Neural progenitor cell (in vitro differentiated cells): Measurements from ENCODE around the gene LCAT. TPM values are rescaled to one million over a fixed set of nuclear protein-coding genes. Genes with fewer than 3 reads are reported as not detected.
A peak's percentile ranks its signal among the peaks of the same experiment; 100 is the strongest.

ENCODE experiments used
- DNase-seq: peaks from one replicate; pipeline ENCODE4 v3.0.0-alpha.2; 2016; ENCODE audit warnings: low spot score
- H2AFZ ChIP-seq: fragments of 200-600 bp; sonication (generic); replicated peaks from 2 replicates; pipeline ENCODE4 v1.6.1; 2016; ENCODE audit warnings: antibody characterized with exemption
- H3F3A ChIP-seq: fragments of 200-600 bp; sonication (generic); 2 replicates; pipeline ENCODE4 v1.6.1; 2016; ENCODE audit warnings: antibody characterized with exemption, low read depth
- H3K27ac ChIP-seq: fragments of 200-600 bp; sonication (generic); 2 replicates; pipeline ENCODE4 v1.5.1; 2016; ENCODE audit warnings: mild to moderate bottlenecking
- H3K27me3 ChIP-seq: fragments of 200-600 bp; sonication (generic); 2 replicates; pipeline ENCODE4 v1.6.1; 2016; ENCODE audit warnings: mild to moderate bottlenecking, moderate library complexity
- H3K36me3 ChIP-seq: fragments of 200-600 bp; sonication (generic); 2 replicates; pipeline ENCODE4 v1.5.1; 2016
- H3K4me1 ChIP-seq: fragments of 200-600 bp; sonication (generic); 2 replicates; pipeline ENCODE4 v1.6.1; 2016; ENCODE audit warnings: mixed run types
- H3K4me2 ChIP-seq: fragments of 200-600 bp; sonication (generic); 2 replicates; pipeline ENCODE4 v1.6.1; 2016
- H3K4me3 ChIP-seq: fragments of 200-600 bp; sonication (generic); 2 replicates; pipeline ENCODE4 v1.5.1; 2016
- H3K79me2 ChIP-seq: fragments of 200-600 bp; sonication (generic); 2 replicates; pipeline ENCODE4 v1.6.1; 2016; ENCODE audit warnings: low read depth
- H3K9ac ChIP-seq: fragments of 200-600 bp; sonication (generic); 2 replicates; pipeline ENCODE4 v1.6.1; 2016
- H3K9me3 ChIP-seq: fragments of 200-600 bp; sonication (generic); 2 replicates; pipeline ENCODE4 v1.5.1; 2016; ENCODE audit warnings: low read depth
- H4K20me1 ChIP-seq: fragments of 200-600 bp; sonication (generic); 2 replicates; pipeline ENCODE4 v1.6.1; 2016; ENCODE audit warnings: low read depth
- H3K27ac Mint-ChIP-seq: 3 replicates; pipeline ENCODE4 v1.8.0; 2021; ENCODE audit warnings: mixed read lengths
- H3K27me3 Mint-ChIP-seq: 2 replicates; pipeline ENCODE4 v1.8.0; 2022; ENCODE audit warnings: low read depth, mild to moderate bottlenecking, inconsistent platforms, moderate library complexity, mixed read lengths; ENCODE audit not compliant: insufficient read depth
- H3K36me3 Mint-ChIP-seq: 3 replicates; pipeline ENCODE4 v1.8.0; 2021; ENCODE audit warnings: mixed read lengths
- H3K4me1 Mint-ChIP-seq: 3 replicates; pipeline ENCODE4 v1.8.0; 2021; ENCODE audit warnings: mixed read lengths
- H3K4me3 Mint-ChIP-seq: 3 replicates; pipeline ENCODE4 v1.8.0; 2021; ENCODE audit warnings: mild to moderate bottlenecking, moderate library complexity, mixed read lengths
- H3K9me3 Mint-ChIP-seq: 3 replicates; pipeline ENCODE4 v1.8.0; 2020; ENCODE audit warnings: mixed read lengths
- EZH2 ChIP-seq: fragments of 200-600 bp; sonication (generic); IDR thresholded peaks from 2 replicates; pipeline ENCODE4 v1.6.1; 2017; ENCODE audit warnings: antibody characterized with exemption, mild to moderate bottlenecking, moderate library complexity
- EZH2phosphoT487 ChIP-seq: fragments of 200-600 bp; sonication (generic); IDR thresholded peaks from 2 replicates; pipeline ENCODE4 v1.6.1; 2017; ENCODE audit warnings: antibody characterized with exemption
- total RNA-seq: library from RNA; depleted of rRNA; stranded (reverse); fragments of >200 nt; gene quantifications from 2 replicates; pipeline ENCODE4 v1.2.3, GENCODE V29; 2015; ENCODE audit warnings: low replicate concordance
- TF ChIP-seq, protein P1 (sequence below): fragments of 200-600 bp; sonication (generic); IDR thresholded peaks from 2 replicates; pipeline ENCODE4 v1.5.1; 2017; ENCODE audit warnings: antibody characterized with exemption, mild to moderate bottlenecking

Gene LCAT
- total RNA-seq, 1 donor from 2014 or later = 1.5 TPM

DNA sequence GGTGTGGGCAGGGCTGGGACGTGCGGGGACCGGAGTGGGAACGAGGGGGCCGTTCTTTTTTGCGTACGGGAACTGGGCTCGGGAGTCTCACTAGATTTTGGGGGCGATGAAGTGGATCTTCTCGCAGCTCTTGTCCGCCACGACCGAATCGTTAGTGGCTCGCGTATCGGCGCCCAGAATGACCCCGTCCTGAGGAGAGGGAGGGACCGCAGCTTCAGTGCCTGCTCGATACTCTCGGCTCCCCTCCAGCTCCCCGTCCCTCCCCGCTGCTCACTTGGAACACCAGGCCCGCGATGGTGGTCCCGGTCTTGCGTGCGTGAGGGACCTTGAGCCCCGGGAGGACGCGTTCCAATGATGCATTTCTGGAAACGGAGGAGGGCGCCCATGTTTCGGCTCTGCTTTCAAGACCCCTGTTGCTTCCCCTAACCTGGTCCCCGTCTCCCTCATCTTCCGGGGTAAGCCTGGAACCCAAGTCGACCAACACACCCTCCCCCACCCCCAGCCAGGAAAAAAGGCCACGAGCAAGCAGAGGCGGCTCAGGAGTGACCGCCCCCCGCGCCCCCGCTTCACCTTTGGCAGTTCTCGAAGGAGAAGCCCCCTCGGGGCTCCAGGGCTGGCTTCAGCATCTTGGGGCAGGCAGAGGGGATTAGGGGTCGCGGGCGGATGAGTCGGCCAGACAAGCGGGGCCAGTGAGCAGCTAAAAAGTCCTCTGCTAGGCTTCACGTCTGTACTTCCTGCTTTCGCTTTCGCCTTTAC lies 7.6 kb downstream of the LCAT start, which contains the start of gene PSMB10:
PSMB10 (minus strand) TSS at position 727 of the 756 bp plus-strand sequence; CDS start at position 626, 101 bp downstream.
- DNase-seq = peak; percentile 64
- Mint-ChIP-seq H3K36me3 (peaks cover 2% of the 10 kb centered on the region), H3K4me3 (peak within 1 kb of the TSS; percentile 100), H3K9me3 (no peaks in the 10 kb centered on the region), H3K4me1 (peaks cover 21% of the 10 kb centered on the region), H3K27ac (peak within 1 kb of the TSS; percentile 98), H3K27me3 (peaks cover 14% of the 10 kb centered on the region)
- Histone ChIP-seq H3K9me3 (no peaks in the 10 kb centered on the region), H3K9ac (peak within 1 kb of the TSS; percentile 77), H4K20me1 (peaks cover 24% of the 10 kb centered on the region), H3K4me3 (peak within 1 kb of the TSS; percentile 78), H3F3A (peaks cover 13% of the 10 kb centered on the region), H3K4me2 (peak within 1 kb of the TSS; percentile 94), H3K27me3 (no peaks in the 10 kb centered on the region), H3K4me1 (peaks cover 12% of the 10 kb centered on the region), H3K79me2 (peaks cover 16% of the 10 kb centered on the region), H3K36me3 (no peaks in the 10 kb centered on the region), H2AFZ (peak within 1 kb of the TSS; percentile 45), H3K27ac (no peak within 1 kb of the TSS)
- TF ChIP-seq EZH2phosphoT487 (no peak), EZH2 (no peak)
- TF ChIP-seq, protein P1, sequence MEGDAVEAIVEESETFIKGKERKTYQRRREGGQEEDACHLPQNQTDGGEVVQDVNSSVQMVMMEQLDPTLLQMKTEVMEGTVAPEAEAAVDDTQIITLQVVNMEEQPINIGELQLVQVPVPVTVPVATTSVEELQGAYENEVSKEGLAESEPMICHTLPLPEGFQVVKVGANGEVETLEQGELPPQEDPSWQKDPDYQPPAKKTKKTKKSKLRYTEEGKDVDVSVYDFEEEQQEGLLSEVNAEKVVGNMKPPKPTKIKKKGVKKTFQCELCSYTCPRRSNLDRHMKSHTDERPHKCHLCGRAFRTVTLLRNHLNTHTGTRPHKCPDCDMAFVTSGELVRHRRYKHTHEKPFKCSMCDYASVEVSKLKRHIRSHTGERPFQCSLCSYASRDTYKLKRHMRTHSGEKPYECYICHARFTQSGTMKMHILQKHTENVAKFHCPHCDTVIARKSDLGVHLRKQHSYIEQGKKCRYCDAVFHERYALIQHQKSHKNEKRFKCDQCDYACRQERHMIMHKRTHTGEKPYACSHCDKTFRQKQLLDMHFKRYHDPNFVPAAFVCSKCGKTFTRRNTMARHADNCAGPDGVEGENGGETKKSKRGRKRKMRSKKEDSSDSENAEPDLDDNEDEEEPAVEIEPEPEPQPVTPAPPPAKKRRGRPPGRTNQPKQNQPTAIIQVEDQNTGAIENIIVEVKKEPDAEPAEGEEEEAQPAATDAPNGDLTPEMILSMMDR = no peak

- Histone ChIP-seq H3K27ac (no peak overlapping the region), H3K4me3 (peak overlapping the region; percentile 78), H3F3A (peaks cover 8% of the 10 kb centered on the region), H3K4me2 (peak overlapping the region; percentile 94), H3K79me2 (peaks cover 16% of the 10 kb centered on the region), H3K36me3 (no peaks in the 10 kb centered on the region), H3K27me3 (no peaks in the 10 kb centered on the region), H3K4me1 (peaks cover 12% of the 10 kb centered on the region), H2AFZ (peak overlapping the region; percentile 45), H3K9ac (peak overlapping the region; percentile 77), H4K20me1 (peaks cover 19% of the 10 kb centered on the region), H3K9me3 (no peaks in the 10 kb centered on the region)
- Mint-ChIP-seq H3K36me3 (peaks cover 4% of the 10 kb centered on the region), H3K27ac (peak overlapping the region; percentile 98), H3K9me3 (no peaks in the 10 kb centered on the region), H3K27me3 (peaks cover 16% of the 10 kb centered on the region), H3K4me1 (peaks cover 21% of the 10 kb centered on the region), H3K4me3 (peak overlapping the region; percentile 100)
- peak; percentile 97 for DNase-seq
- no peak for TF ChIP-seq EZH2
- TF ChIP-seq, protein P1 = no peak
- TF ChIP-seq EZH2phosphoT487 = no peak
Measured at GRCh38 chr16:67935402-67936123, 8.4 kb downstream of the LCAT start.

DNA sequence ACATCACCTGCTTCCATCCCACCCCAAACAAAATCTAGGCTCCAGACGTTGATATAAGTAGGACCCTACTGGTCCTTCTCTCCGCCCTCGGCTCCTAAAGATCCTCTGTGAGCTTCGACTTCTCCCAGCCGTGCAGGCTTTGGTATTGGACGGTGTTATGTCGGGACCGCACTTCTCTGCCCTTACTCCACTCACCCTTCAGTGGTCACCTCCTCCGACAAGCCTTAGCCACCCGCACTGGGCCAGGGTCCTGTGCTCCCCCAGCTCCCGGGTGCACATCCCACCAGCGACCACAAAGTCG lies 8.9 kb downstream of the LCAT start:
- no peak for DNase-seq
- Histone ChIP-seq H3F3A (peaks cover 8% of the 10 kb centered on the region), H3K79me2 (peaks cover 16% of the 10 kb centered on the region), H2AFZ (no peak overlapping the region), H3K27ac (no peak overlapping the region), H3K36me3 (no peaks in the 10 kb centered on the region), H3K4me1 (peaks cover 12% of the 10 kb centered on the region), H3K27me3 (no peaks in the 10 kb centered on the region), H3K9ac (no peak overlapping the region), H3K9me3 (no peaks in the 10 kb centered on the region), H4K20me1 (peaks cover 19% of the 10 kb centered on the region), H3K4me2 (peak overlapping the region; percentile 94), H3K4me3 (peak overlapping the region; percentile 78)
- TF ChIP-seq, protein P1 = no peak
- TF ChIP-seq EZH2phosphoT487 = no peak
- no peak for TF ChIP-seq EZH2
- H3K4me3 Mint-ChIP-seq = peak overlapping the region; percentile 100
- H3K36me3 Mint-ChIP-seq = peaks cover 4% of the 10 kb centered on the region
- H3K27me3 Mint-ChIP-seq = peaks cover 16% of the 10 kb centered on the region
- H3K4me1 Mint-ChIP-seq = peaks cover 21% of the 10 kb centered on the region
- H3K27ac Mint-ChIP-seq = peak overlapping the region; percentile 2
- no peaks in the 10 kb centered on the region for H3K9me3 Mint-ChIP-seq
